K562 (cell line): ENCODE measurements around the gene SGSM2. TPM values are rescaled to one million over a fixed set of nuclear protein-coding genes. Genes with fewer than 3 reads are reported as not detected.

Source experiments
- ATAC-seq: fragments of 200-7000 bp; cut with Tn5 transposase; 3 replicates; pipeline ENCODE4 v1.9.1; 2020; ENCODE audit warnings: moderate library complexity
- Bru-seq: library from RNA; stranded (reverse); fragments of 400-500 nt; gene quantifications from one replicate; lab custom pipeline; 2021; lab: Mats Ljungman, UMichigan
- BruChase-seq, 2 experiments: library from RNA; stranded (reverse); fragments of 400-500 nt; gene quantifications; one replicate each; lab custom pipeline; 2021; lab: Mats Ljungman, UMichigan
- BruUV-seq: library from RNA; stranded (reverse); fragments of 400-500 nt; replicated peaks from 2 replicates; lab custom pipeline; 2021; lab: Mats Ljungman, UMichigan
- CTCF ChIA-PET: fragments of 300-600 bp; formaldehyde crosslinking; extraction: SDS; loops from one replicate; lab custom pipeline; 2021; ENCODE audit warnings: low intra/inter-chr PET ratio; lab: Yijun Ruan, JAX
- POLR2A ChIA-PET: fragments of 300-600, 350-650 bp; sonication (Branson Sonifier 250); formaldehyde crosslinking; extraction: SDS; loops from one replicate; lab custom pipeline; 2021; ENCODE audit warnings: antibody characterized with exemption, inconsistent platforms; lab: Yijun Ruan, JAX
- DNase-seq, 4 experiments: peaks; one replicate each; pipeline versions ENCODE4 v3.0.0 to v3.0.0-alpha.2; 2011 to 2018; ENCODE audit warnings: low spot score in 3 of 4, mixed read lengths in 3 of 4; ENCODE audit errors: extremely low read depth in 1 of 4
- FAIRE-seq: peaks from 2 replicates; lab custom pipeline; 2011; peaks lifted over from hg19 to GRCh38; lab: Jason Lieb, UNC
- H2AFZ ChIP-seq: 2 replicates; pipeline ENCODE4 v1.6.0; 2011; ENCODE audit warnings: low read depth, low read length, control low read depth, inconsistent platforms
- H3K27ac ChIP-seq: fragments of 200-600 bp; 3 replicates; pipeline ENCODE4 v1.8.0; 2011; ENCODE audit warnings: low read depth, mild to moderate bottlenecking, control low read depth, inconsistent platforms, low read length, moderate library complexity, mixed read lengths; ENCODE audit errors: extremely low read depth
- H3K27me3 ChIP-seq, 2 experiments: fragments of 300-600 bp in 1 of 2; 2 replicates in 1 of 2; 3 replicates in 1 of 2; pipeline versions ENCODE4 v1.6.0 to v1.8.0; 2011; ENCODE audit warnings: inconsistent platforms in 2 of 2, low read length in 2 of 2, mild to moderate bottlenecking in 1 of 2, mixed read lengths in 1 of 2, moderate library complexity in 1 of 2; ENCODE audit not compliant: control insufficient read depth in 2 of 2, insufficient read depth in 2 of 2
- H3K36me3 ChIP-seq: fragments of 300-600 bp; 3 replicates; pipeline ENCODE4 v1.8.0; 2011; ENCODE audit warnings: mild to moderate bottlenecking, low read length, inconsistent platforms; ENCODE audit not compliant: control insufficient read depth, insufficient read depth
- H3K4me1 ChIP-seq, 2 experiments: fragments of 200-600 bp in 1 of 2; replicated peaks in 1 of 2; 2 replicates in 1 of 2; 3 replicates in 1 of 2; pipeline versions ENCODE4 v1.5.1 to v1.8.0; 2011; ENCODE audit warnings: inconsistent platforms in 2 of 2, low read length in 2 of 2, mild to moderate bottlenecking in 1 of 2, mixed read lengths in 1 of 2, moderate library complexity in 1 of 2; ENCODE audit not compliant: control insufficient read depth in 2 of 2, insufficient read depth in 2 of 2
- H3K4me2 ChIP-seq: 2 replicates; pipeline ENCODE4 v1.6.1; 2011; ENCODE audit warnings: low read length, control low read depth, inconsistent platforms, mixed read lengths; ENCODE audit not compliant: insufficient read depth
- H3K4me3 ChIP-seq: fragments of 200-600 bp; sonication (generic), shearing (Covaris generic); 2 replicates; pipeline ENCODE4 v1.5.1; 2016; ENCODE audit warnings: control low read depth, inconsistent platforms
- H3K79me2 ChIP-seq: fragments of 200-600 bp; 3 replicates; pipeline ENCODE4 v1.8.0; 2011; ENCODE audit warnings: low read length, inconsistent platforms; ENCODE audit not compliant: control insufficient read depth, insufficient read depth
- H3K9ac ChIP-seq, 2 experiments: 2 replicates each; pipeline versions ENCODE4 v1.6.0 to v1.6.1; 2011; ENCODE audit warnings: low read depth in 2 of 2, low read length in 2 of 2, control low read depth in 1 of 2, inconsistent platforms in 1 of 2, mild to moderate bottlenecking in 1 of 2, mixed read lengths in 1 of 2; ENCODE audit not compliant: insufficient read depth in 1 of 2
- H3K9me1 ChIP-seq: one replicate; pipeline ENCODE4 v1.6.0; 2011; ENCODE audit warnings: inconsistent platforms, mild to moderate bottlenecking, low read length, moderate library complexity; ENCODE audit not compliant: control insufficient read depth, insufficient read depth
- H3K9me3 ChIP-seq: replicated peaks from 2 replicates; pipeline ENCODE4 v1.5.1; 2011; ENCODE audit warnings: low read depth, low read length, inconsistent platforms; ENCODE audit not compliant: control insufficient read depth, insufficient read depth
- H4K20me1 ChIP-seq: replicated peaks from 2 replicates; pipeline ENCODE4 v1.6.1; 2011; ENCODE audit warnings: low read length, inconsistent platforms, mixed read lengths; ENCODE audit not compliant: control insufficient read depth, insufficient read depth
- HMG20B ChIP-seq: fragments of 250-450 bp; sonication (Bioruptor Pico); IDR thresholded peaks from 2 replicates; pipeline ENCODE4 v1.5.0; 2021; ENCODE audit warnings: mild to moderate bottlenecking
- NFRKB ChIP-seq: fragments of 450-650 bp; IDR thresholded peaks from 2 replicates; pipeline ENCODE4 v1.6.1; 2016; ENCODE audit warnings: low read depth
- PHB2 ChIP-seq: fragments of 450-650 bp; IDR thresholded peaks from 2 replicates; pipeline ENCODE4 v1.6.1; 2017; ENCODE audit warnings: low read depth
- POLR2G ChIP-seq: fragments of 200-400 bp; formaldehyde crosslinking; IDR thresholded peaks from 2 replicates; pipeline ENCODE4 v1.6.1; 2017; ENCODE audit warnings: low read depth, mild to moderate bottlenecking, antibody characterized with exemption, low read length, moderate library complexity
- RBFOX2 ChIP-seq: fragments of 200-400 bp; formaldehyde crosslinking; IDR thresholded peaks from 2 replicates; pipeline ENCODE4 v1.6.1; 2017; ENCODE audit warnings: low read depth, mild to moderate bottlenecking, low read length, moderate library complexity
- SMAD2 ChIP-seq: fragments of 150-350 bp; IDR thresholded peaks from 2 replicates; pipeline ENCODE4 v1.6.1; 2014; ENCODE audit warnings: low read depth, mild to moderate bottlenecking, low read length
- ZBTB2 ChIP-seq: fragments of 450-650 bp; IDR thresholded peaks from 2 replicates; pipeline ENCODE4 v1.6.1; 2016; ENCODE audit warnings: antibody characterized with exemption
- ZFX ChIP-seq: sonication (generic); formaldehyde crosslinking; IDR thresholded peaks from 2 replicates; pipeline ENCODE4 v1.8.0; 2022; ENCODE audit warnings: mild to moderate bottlenecking, missing genetic modification reagents, moderate library complexity
- ZNF263 ChIP-seq: sonication (generic); formaldehyde crosslinking; IDR thresholded peaks from 2 replicates; pipeline ENCODE4 v1.8.0; 2022; ENCODE audit warnings: mild to moderate bottlenecking, missing genetic modification reagents, borderline replicate concordance
- WGBS: fragments of 100-300 bp; shearing (Covaris generic); methylation state at CpG from one replicate; pipeline ENCODE4 v1.1.6; 2016; ENCODE audit warnings: low coverage, mixed read lengths; ENCODE audit not compliant: insufficient coverage; ENCODE audit errors: missing lambda C conversion rate; 5-methylcytosine and 5-hydroxymethylcytosine counted together
- in situ Hi-C: fragments of 300-500 bp; cut with MboI; formaldehyde crosslinking; loops from 4 replicates; pipeline ENCODE4 v1.15.0; 2018; ENCODE audit warnings: inconsistent platforms, mixed read lengths
- intact Hi-C: fragments of 100-400 bp; cut with micrococcal nuclease; formaldehyde crosslinking; loops from 2 replicates; pipeline ENCODE4 v1.14.2; 2022
- long read RNA-seq, 3 experiments: library from polyadenylated mRNA in 2 of 3; library from RNA in 1 of 3; unstranded in 2 of 3; stranded (forward) in 1 of 3; transcript quantifications; one replicate each; pipeline ENCODE4 v2.0.0, GENCODE V29; 2019 to 2022
- polyA minus RNA-seq, 3 experiments: library from RNA; depleted of rRNA, polyadenylated mRNA; stranded (reverse); fragments of >200 nt; gene quantifications; 2 replicates each; pipeline ENCODE4 v1.2.3, GENCODE V29; 2011
- polyA plus RNA-seq, 8 experiments: library from polyadenylated mRNA; depleted of rRNA in 4 of 8; stranded (reverse) in 5 of 8; unstranded in 3 of 8; fragments of >200 nt; fragmentation: Nextera tagmentation in 2 of 8; fragmentation: Illumina TruSeq in 1 of 8; extraction: Ambion mirVana in 2 of 8; extraction: Trizol in 1 of 8; gene quantifications; 2 replicates each; pipeline versions ENCODE4 v1.2.1 to v1.2.3, GENCODE V29; 2011 to 2014; ENCODE audit warnings: inconsistent platforms in 1 of 8, missing spikeins in 1 of 8
- total RNA-seq, 7 experiments: library from RNA; depleted of rRNA in 6 of 7; stranded (reverse); fragments of >200 nt in 6 of 7; fragmentation: Illumina TruSeq in 2 of 7; extraction: Trizol in 2 of 7; gene quantifications; 2 replicates each; pipeline versions ENCODE4 v1.2.1 to v1.2.3, GENCODE V29; 2011 to 2021; ENCODE audit warnings: low replicate concordance in 1 of 7
- TF ChIP-seq, protein P1 (sequence below), 2 experiments: fragments of 250-450 bp in 1 of 2; fragments of 450-650 bp in 1 of 2; sonication (Bioruptor Pico) in 1 of 2; IDR thresholded peaks; 2 replicates each; pipeline versions ENCODE4 v1.6.1 to v1.8.0; 2016 to 2021; ENCODE audit warnings: mild to moderate bottlenecking in 2 of 2, moderate library complexity in 2 of 2, missing compliant biosample characterization in 1 of 2, missing genetic modification characterization in 1 of 2

The SGSM2 gene, protein sequence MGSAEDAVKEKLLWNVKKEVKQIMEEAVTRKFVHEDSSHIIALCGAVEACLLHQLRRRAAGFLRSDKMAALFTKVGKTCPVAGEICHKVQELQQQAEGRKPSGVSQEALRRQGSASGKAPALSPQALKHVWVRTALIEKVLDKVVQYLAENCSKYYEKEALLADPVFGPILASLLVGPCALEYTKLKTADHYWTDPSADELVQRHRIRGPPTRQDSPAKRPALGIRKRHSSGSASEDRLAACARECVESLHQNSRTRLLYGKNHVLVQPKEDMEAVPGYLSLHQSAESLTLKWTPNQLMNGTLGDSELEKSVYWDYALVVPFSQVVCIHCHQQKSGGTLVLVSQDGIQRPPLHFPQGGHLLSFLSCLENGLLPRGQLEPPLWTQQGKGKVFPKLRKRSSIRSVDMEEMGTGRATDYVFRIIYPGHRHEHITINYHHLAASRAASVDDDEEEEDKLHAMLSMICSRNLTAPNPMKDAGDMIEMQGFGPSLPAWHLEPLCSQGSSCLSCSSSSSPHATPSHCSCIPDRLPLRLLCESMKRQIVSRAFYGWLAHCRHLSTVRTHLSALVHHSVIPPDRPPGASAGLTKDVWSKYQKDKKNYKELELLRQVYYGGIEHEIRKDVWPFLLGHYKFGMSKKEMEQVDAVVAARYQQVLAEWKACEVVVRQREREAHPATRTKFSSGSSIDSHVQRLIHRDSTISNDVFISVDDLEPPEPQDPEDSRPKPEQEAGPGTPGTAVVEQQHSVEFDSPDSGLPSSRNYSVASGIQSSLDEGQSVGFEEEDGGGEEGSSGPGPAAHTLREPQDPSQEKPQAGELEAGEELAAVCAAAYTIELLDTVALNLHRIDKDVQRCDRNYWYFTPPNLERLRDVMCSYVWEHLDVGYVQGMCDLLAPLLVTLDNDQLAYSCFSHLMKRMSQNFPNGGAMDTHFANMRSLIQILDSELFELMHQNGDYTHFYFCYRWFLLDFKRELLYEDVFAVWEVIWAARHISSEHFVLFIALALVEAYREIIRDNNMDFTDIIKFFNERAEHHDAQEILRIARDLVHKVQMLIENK
- total RNA-seq (2011; cell fraction: chromatin; rRNA removed; ENCODE audit: low replicate concordance), result 68.3 and 189 TPM in 2 replicates
- total RNA-seq (2011; cell fraction: nucleolus; rRNA removed), result 83.7 and 87.9 TPM in 2 replicates
- 62.3 and 62.5 TPM in 2 replicates for total RNA-seq (2011; cell fraction: nucleoplasm; rRNA removed)
- 14.8 and 15.9 TPM in 2 replicates for total RNA-seq (2014; rRNA removed)
- 4.9 and 9.1 TPM in 2 replicates for total RNA-seq (2014; rRNA removed; fragmentation: Illumina TruSeq; extraction: Trizol)
- total RNA-seq (2015; rRNA removed; fragmentation: Illumina TruSeq; extraction: Trizol), result 11.8 and 13.0 TPM in 2 replicates
- 15.3 and 20.2 TPM in 2 replicates for total RNA-seq (2021)
- 20.7 and 22.6 TPM in 2 replicates for polyA plus RNA-seq (2011; rRNA removed)
- polyA plus RNA-seq (2011; cell fraction: cytosol; rRNA removed), result 18.1 and 32.9 TPM in 2 replicates
- polyA plus RNA-seq (2011; cell fraction: nucleus; rRNA removed), result 125 and 246 TPM in 2 replicates
- 22.3 and 33.7 TPM in 2 replicates for polyA plus RNA-seq (2012)
- 14.9 and 16.3 TPM in 2 replicates for polyA plus RNA-seq (2014; fragmentation: Illumina TruSeq; extraction: Trizol)
- under 1 TPM; 0.20 to 0.62 TPM for polyA plus RNA-seq (2014; fragmentation: Nextera tagmentation; extraction: Ambion mirVana)
- polyA plus RNA-seq (2014; rRNA removed), result 24.1 and 26.3 TPM in 2 replicates
- polyA minus RNA-seq (2011; rRNA and poly(A)+ RNA removed), result 7.6 and 10.0 TPM in 2 replicates
- polyA minus RNA-seq (2011; cell fraction: cytosol; rRNA and poly(A)+ RNA removed), result 7.5 and 8.6 TPM in 2 replicates
- 21.7 and 23.0 TPM in 2 replicates for polyA minus RNA-seq (2011; cell fraction: nucleus; rRNA and poly(A)+ RNA removed)
- percentile 50 among the genes with signal in this experiment for Bru-seq, nascent RNA
- BruChase-seq, experiment 1, labeled RNA remaining after a 2-hour chase, result percentile 46 among the genes with signal in this experiment
- percentile 49 among the genes with signal in this experiment for BruChase-seq, experiment 2, labeled RNA remaining after a 6-hour chase
- long read RNA-seq, experiment 1, full-length matches to known transcripts, result 4 of 34 reads
- long read RNA-seq, experiment 1, partial matches to known transcripts, result 10 of 34 reads
- long read RNA-seq, experiment 1, other reads (novel, unspliced or antisense), result 20 of 34 reads
- long read RNA-seq, experiment 2, partial matches to known transcripts, result 10 of 14 reads
- long read RNA-seq, experiment 2, other reads (novel, unspliced or antisense), result 4 of 14 reads
- long read RNA-seq, experiment 3, partial matches to known transcripts, result 0 of 1 reads
- long read RNA-seq, experiment 3, other reads (novel, unspliced or antisense), result 0 of 1 reads

DNA sequence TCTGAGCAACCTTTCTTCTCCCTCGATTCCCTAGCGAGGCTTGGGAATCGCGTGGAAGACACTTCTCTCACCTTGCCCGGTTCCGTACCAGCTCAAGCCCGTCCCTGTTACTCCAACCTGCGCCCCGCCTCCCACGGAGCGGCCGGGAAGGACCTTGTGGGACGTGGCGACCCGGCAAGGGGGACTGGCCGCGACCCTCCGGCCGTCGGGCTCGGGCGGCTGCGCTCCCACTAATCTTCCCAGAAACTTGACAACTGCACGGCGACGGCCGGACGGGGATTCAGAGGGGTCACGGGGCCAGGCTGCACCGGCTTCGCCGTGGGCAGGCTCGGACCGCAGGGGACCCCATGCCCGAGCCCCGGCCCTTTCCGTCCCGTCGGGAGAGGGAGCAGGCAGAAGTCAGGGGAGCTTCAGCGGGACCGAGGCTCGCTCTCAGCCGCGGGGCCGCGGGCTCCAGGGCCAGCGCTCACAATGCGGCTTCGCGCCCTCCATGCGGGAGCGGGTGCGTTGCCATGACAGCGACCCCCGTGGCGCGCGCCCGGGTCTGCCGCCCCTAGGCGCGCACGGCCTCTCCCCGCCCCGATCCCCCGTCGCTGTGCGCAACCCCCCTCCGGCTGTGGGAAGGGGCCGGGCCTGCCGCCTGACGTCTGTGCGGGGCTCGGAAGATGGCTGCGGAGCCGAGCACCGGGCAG, at the start of gene SGSM2:
SGSM2 (plus strand) TSS at position 650 of the 692 bp plus-strand sequence. CDS start 188 bp downstream, outside the sequence.
- H3K79me2 ChIP-seq, result peaks cover 56% of the 10 kb centered on the region
- ChIA-PET POLR2A (interaction anchor here (0.5 to 1.5 kb wide), 7 partner anchors 9 to 1138 kb away, joined by 3 to 6 read pairs (median 3); no protein-coding TSS in a partner anchor), CTCF (no interaction called here)
- no peaks in the 10 kb centered on the region for H3K27me3 ChIP-seq
- no peaks in the 10 kb centered on the region; the same call in 1 of the 2 replicates for H3K9me3 ChIP-seq
- peak within 1 kb of the TSS; percentile 68 for H3K4me3 ChIP-seq
- intact Hi-C loops, result no loop called here
- FAIRE-seq (no peak), DNase-seq (peak; percentile 54 to 80 (median 75)), ATAC-seq (peak; percentile 70)
- peaks cover 16 to 21% of the 10 kb centered on the region in 2 experiments; a peak in 4 of 5 replicates for H3K4me1 ChIP-seq
- peak within 1 kb of the TSS; percentile 96 to 97 for H3K9ac ChIP-seq
- no peaks in the 10 kb centered on the region for H4K20me1 ChIP-seq
- H3K27ac ChIP-seq, result peak within 1 kb of the TSS; percentile 81
- H3K36me3 ChIP-seq, result peaks cover 39% of the 10 kb centered on the region
- 1% methylated on average over 26 of the region's 77 CpGs for WGBS
- H2AFZ ChIP-seq, result peak within 1 kb of the TSS; percentile 75
- H3K9me1 ChIP-seq, result no peaks in the 10 kb centered on the region
- TSS peak; percentile 87 for BruUV-seq
- in situ Hi-C loops, result no loop called here
- H3K4me2 ChIP-seq, result peak within 1 kb of the TSS; percentile 93
- TF ChIP-seq RBFOX2 (peak; percentile 28), ZNF263 (0 out of 2 replicates have a peak, but pooled peaks have one; percentile 9), PHB2 (no peak), HMG20B (CRISPR knock-in tag) (no peak), ZFX (CRISPR knock-in tag) (peak; percentile 62; the same call in 1 of the 2 replicates), NFRKB (0 out of 2 replicates have a peak, but pooled peaks have one; percentile 4), SMAD2 (no peak), POLR2G (peak; percentile 53), ZBTB2 (0 out of 2 replicates have a peak, but pooled peaks have one; percentile 7)
- TF ChIP-seq, protein P1, sequence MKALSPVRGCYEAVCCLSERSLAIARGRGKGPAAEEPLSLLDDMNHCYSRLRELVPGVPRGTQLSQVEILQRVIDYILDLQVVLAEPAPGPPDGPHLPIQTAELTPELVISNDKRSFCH (CRISPR knock-in tag; IDR thresholded peaks at IDR 0.05), result no peak
- TF ChIP-seq, protein P1 (tag; IDR thresholded peaks at IDR 0.05), result 0 out of 2 replicates have a peak, but pooled peaks have one; percentile 5
